ENCODE results near the gene RBMS1.

GRCh38 chr2:160517731-160518130 is 24.1 kb upstream of the RBMS1 start:
- TF ChIP-seq ZNF12 (CRISPR knock-in tag; IDR thresholded peaks at IDR 0.05) (no peak), SMAD1 (CRISPR knock-in tag; IDR thresholded peaks at IDR 0.05; ENCODE audit: borderline replicate concordance, low read depth) (no peak), ELF1 (CRISPR knock-in tag; IDR thresholded peaks at IDR 0.05) (no peak), POLR2AphosphoS5 (IDR thresholded peaks at IDR 0.05; ENCODE audit: low read depth, low read length) (no peak), RELA (CRISPR knock-in tag; IDR thresholded peaks at IDR 0.05) (no peak), MAFG (CRISPR knock-in tag; IDR thresholded peaks at IDR 0.05) (no peak), EZH2 (conservative IDR thresholded peaks at IDR 0.05; ENCODE audit: low read depth, low read length) (no peak), MTA3 (CRISPR knock-in tag; IDR thresholded peaks at IDR 0.05) (no peak), CTCF (CRISPR knock-in tag; IDR thresholded peaks at IDR 0.05) (no peak), CBX5 (CRISPR knock-in tag; IDR thresholded peaks at IDR 0.05; ENCODE audit: borderline replicate concordance) (no peak)
- TF ChIP-seq, protein P1, sequence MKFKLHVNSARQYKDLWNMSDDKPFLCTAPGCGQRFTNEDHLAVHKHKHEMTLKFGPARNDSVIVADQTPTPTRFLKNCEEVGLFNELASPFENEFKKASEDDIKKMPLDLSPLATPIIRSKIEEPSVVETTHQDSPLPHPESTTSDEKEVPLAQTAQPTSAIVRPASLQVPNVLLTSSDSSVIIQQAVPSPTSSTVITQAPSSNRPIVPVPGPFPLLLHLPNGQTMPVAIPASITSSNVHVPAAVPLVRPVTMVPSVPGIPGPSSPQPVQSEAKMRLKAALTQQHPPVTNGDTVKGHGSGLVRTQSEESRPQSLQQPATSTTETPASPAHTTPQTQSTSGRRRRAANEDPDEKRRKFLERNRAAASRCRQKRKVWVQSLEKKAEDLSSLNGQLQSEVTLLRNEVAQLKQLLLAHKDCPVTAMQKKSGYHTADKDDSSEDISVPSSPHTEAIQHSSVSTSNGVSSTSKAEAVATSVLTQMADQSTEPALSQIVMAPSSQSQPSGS (CRISPR knock-in tag; IDR thresholded peaks at IDR 0.05) = no peak
- TF ChIP-seq, protein P2, sequence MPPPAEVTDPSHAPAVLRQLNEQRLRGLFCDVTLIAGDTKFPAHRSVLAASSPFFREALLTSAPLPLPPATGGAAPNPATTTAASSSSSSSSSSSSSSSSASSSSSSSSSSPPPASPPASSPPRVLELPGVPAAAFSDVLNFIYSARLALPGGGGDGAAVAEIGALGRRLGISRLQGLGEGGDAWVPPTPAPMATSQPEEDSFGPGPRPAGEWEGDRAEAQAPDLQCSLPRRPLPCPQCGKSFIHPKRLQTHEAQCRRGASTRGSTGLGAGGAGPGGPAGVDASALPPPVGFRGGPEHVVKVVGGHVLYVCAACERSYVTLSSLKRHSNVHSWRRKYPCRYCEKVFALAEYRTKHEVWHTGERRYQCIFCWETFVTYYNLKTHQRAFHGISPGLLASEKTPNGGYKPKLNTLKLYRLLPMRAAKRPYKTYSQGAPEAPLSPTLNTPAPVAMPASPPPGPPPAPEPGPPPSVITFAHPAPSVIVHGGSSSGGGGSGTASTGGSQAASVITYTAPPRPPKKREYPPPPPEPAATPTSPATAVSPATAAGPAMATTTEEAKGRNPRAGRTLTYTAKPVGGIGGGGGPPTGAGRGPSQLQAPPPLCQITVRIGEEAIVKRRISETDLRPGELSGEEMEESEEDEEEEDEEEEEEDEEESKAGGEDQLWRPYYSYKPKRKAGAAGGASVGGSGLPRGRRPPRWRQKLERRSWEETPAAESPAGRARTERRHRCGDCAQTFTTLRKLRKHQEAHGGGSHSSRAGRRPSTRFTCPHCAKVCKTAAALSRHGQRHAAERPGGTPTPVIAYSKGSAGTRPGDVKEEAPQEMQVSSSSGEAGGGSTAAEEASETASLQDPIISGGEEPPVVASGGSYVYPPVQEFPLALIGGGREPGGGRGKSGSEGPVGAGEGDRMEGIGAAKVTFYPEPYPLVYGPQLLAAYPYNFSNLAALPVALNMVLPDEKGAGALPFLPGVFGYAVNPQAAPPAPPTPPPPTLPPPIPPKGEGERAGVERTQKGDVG (CRISPR knock-in tag; IDR thresholded peaks at IDR 0.05; ENCODE audit: borderline replicate concordance) = no peak

Measured in HepG2 (cell line).